ENCODE measurements around the gene GALNT16.

The GALNT16 gene

GRCh38 chr14:69267492-69267891, 7.5 kb downstream of the GALNT16 start:
- no peak overlapping the region for H3K4me2 ChIP-seq (ENCODE audit: low read depth, low read length, poor library complexity, severe bottlenecking)
- no peaks in the 10 kb centered on the region for H3F3A ChIP-seq (ENCODE audit: low read depth)
- H3K79me2 ChIP-seq (ENCODE audit: insufficient read depth, low read length): no peaks in the 10 kb centered on the region
- H3K36me3 ChIP-seq (ENCODE audit: insufficient read depth, low read length): no peaks in the 10 kb centered on the region
- no peaks in the 10 kb centered on the region for H3K9me3 ChIP-seq (ENCODE audit: insufficient read depth, low read depth, low read length)
- H2AFZ ChIP-seq (ENCODE audit: low read length): no peak overlapping the region
- H4K20me1 ChIP-seq (ENCODE audit: insufficient read depth, low read length, poor library complexity, severe bottlenecking): no peaks in the 10 kb centered on the region
- H3K9ac ChIP-seq (ENCODE audit: low read depth, low read length, poor library complexity, severe bottlenecking): no peak overlapping the region
- no peaks in the 10 kb centered on the region for H3K27me3 ChIP-seq (ENCODE audit: insufficient read depth, low read length, poor library complexity, severe bottlenecking)
- TF ChIP-seq, protein P1, sequence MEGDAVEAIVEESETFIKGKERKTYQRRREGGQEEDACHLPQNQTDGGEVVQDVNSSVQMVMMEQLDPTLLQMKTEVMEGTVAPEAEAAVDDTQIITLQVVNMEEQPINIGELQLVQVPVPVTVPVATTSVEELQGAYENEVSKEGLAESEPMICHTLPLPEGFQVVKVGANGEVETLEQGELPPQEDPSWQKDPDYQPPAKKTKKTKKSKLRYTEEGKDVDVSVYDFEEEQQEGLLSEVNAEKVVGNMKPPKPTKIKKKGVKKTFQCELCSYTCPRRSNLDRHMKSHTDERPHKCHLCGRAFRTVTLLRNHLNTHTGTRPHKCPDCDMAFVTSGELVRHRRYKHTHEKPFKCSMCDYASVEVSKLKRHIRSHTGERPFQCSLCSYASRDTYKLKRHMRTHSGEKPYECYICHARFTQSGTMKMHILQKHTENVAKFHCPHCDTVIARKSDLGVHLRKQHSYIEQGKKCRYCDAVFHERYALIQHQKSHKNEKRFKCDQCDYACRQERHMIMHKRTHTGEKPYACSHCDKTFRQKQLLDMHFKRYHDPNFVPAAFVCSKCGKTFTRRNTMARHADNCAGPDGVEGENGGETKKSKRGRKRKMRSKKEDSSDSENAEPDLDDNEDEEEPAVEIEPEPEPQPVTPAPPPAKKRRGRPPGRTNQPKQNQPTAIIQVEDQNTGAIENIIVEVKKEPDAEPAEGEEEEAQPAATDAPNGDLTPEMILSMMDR (conservative IDR thresholded peaks at IDR 0.05; ENCODE audit: low read length): no peak
- no peak overlapping the region for H3K4me3 ChIP-seq (ENCODE audit: low read length, poor library complexity, severe bottlenecking)
- no peaks in the 10 kb centered on the region for H3K9me2 ChIP-seq (replicated peaks; ENCODE audit: low read depth, low read length)
- H3K4me1 ChIP-seq (ENCODE audit: insufficient read depth, low read length, poor library complexity, severe bottlenecking): no peaks in the 10 kb centered on the region

- Histone ChIP-seq H3K4me2 (ENCODE audit: low read depth, low read length, poor library complexity, severe bottlenecking) (no peak overlapping the region), H3K79me2 (ENCODE audit: insufficient read depth, low read length) (no peaks in the 10 kb centered on the region), H3K36me3 (ENCODE audit: insufficient read depth, low read length) (no peaks in the 10 kb centered on the region), H3F3A (ENCODE audit: low read depth) (no peaks in the 10 kb centered on the region), H4K20me1 (ENCODE audit: insufficient read depth, low read length, poor library complexity, severe bottlenecking) (no peaks in the 10 kb centered on the region), H3K9me3 (ENCODE audit: insufficient read depth, low read depth, low read length) (no peaks in the 10 kb centered on the region), H3K27me3 (ENCODE audit: insufficient read depth, low read length, poor library complexity, severe bottlenecking) (no peaks in the 10 kb centered on the region), H3K4me3 (ENCODE audit: low read length, poor library complexity, severe bottlenecking) (no peak overlapping the region), H3K4me1 (ENCODE audit: insufficient read depth, low read length, poor library complexity, severe bottlenecking) (no peaks in the 10 kb centered on the region), H3K9me2 (replicated peaks; ENCODE audit: low read depth, low read length) (no peaks in the 10 kb centered on the region), H3K9ac (ENCODE audit: low read depth, low read length, poor library complexity, severe bottlenecking) (no peak overlapping the region), H2AFZ (ENCODE audit: low read length) (no peak overlapping the region)
- TF ChIP-seq EZH2phosphoT487 (IDR thresholded peaks at IDR 0.05; ENCODE audit: borderline replicate concordance): no peak
- TF ChIP-seq, protein P1 (conservative IDR thresholded peaks at IDR 0.05; ENCODE audit: low read length): no peak
Observed at GRCh38 chr14:69268223-69268622, 8.3 kb downstream of the GALNT16 start.

GRCh38 chr14:69268763-69269162, 8.8 kb downstream of the GALNT16 start:
- no peaks in the 10 kb centered on the region for H3K36me3 ChIP-seq (ENCODE audit: insufficient read depth, low read length)
- H3K4me2 ChIP-seq (ENCODE audit: low read depth, low read length, poor library complexity, severe bottlenecking): no peak overlapping the region
- H3F3A ChIP-seq (ENCODE audit: low read depth): no peaks in the 10 kb centered on the region
- no peaks in the 10 kb centered on the region for H3K9me2 ChIP-seq (replicated peaks; ENCODE audit: low read depth, low read length)
- no peaks in the 10 kb centered on the region for H3K4me1 ChIP-seq (ENCODE audit: insufficient read depth, low read length, poor library complexity, severe bottlenecking)
- no peak overlapping the region for H3K4me3 ChIP-seq (ENCODE audit: low read length, poor library complexity, severe bottlenecking)
- H4K20me1 ChIP-seq (ENCODE audit: insufficient read depth, low read length, poor library complexity, severe bottlenecking): no peaks in the 10 kb centered on the region
- no peaks in the 10 kb centered on the region for H3K9me3 ChIP-seq (ENCODE audit: insufficient read depth, low read depth, low read length)
- no peak overlapping the region for H2AFZ ChIP-seq (ENCODE audit: low read length)
- H3K79me2 ChIP-seq (ENCODE audit: insufficient read depth, low read length): no peaks in the 10 kb centered on the region
- TF ChIP-seq EZH2phosphoT487 (IDR thresholded peaks at IDR 0.05; ENCODE audit: borderline replicate concordance): no peak
- TF ChIP-seq, protein P1 (conservative IDR thresholded peaks at IDR 0.05; ENCODE audit: low read length): no peak
- H3K27me3 ChIP-seq (ENCODE audit: insufficient read depth, low read length, poor library complexity, severe bottlenecking): no peaks in the 10 kb centered on the region
- no peak overlapping the region for H3K9ac ChIP-seq (ENCODE audit: low read depth, low read length, poor library complexity, severe bottlenecking)

Measured in Loucy (cell line).